GM21529 (cell line): ENCODE data around the gene C1QL2.

ENCODE experiments used
- ATAC-seq: cut with Tn5 transposase; IDR thresholded peaks from one replicate; pipeline ENCODE4 v1.9.1; 2021; ENCODE audit not compliant: unreplicated experiment

Gene C1QL2

DNA sequence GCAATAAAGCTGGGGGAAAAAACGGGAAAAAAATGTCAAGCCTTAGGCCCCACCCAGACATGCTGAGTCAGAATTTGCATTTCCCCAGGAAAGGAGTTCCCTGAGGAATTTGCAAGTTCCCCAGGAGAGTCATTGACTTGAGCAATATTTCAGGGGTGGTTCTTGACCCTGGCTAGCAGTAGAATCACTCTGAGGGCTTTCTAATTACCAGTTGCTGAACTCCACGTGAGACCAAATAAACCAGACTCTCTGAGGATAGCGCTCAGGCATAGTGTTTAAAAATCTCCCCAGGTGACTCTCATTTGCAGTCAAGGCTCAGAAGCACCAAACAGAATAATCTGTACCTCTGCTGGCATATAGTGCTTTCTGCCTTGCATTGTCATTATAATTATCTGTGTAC lies 48.7 kb downstream of the C1QL2 start:
- ATAC-seq = no peak

DNA sequence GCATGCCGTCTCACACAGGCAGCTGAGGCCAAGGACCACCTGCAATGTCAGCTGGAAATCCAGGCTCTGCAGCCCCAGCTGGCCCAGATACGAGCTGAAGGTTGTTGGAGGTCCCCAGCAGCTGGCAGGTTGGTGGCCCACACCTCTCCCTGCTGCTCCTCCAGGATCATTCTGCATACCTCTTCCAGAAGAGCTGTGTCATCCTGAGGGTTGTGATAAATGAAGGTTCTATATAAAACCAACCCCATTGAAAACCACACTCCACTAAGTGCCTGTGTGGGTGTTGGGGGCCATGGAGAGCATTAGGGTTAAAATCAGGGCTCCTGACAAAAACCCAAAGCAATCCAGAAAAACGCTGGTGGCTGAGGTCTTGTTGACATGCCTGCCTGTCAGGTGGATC lies 50.4 kb downstream of the C1QL2 start:
- no peak for ATAC-seq

DNA sequence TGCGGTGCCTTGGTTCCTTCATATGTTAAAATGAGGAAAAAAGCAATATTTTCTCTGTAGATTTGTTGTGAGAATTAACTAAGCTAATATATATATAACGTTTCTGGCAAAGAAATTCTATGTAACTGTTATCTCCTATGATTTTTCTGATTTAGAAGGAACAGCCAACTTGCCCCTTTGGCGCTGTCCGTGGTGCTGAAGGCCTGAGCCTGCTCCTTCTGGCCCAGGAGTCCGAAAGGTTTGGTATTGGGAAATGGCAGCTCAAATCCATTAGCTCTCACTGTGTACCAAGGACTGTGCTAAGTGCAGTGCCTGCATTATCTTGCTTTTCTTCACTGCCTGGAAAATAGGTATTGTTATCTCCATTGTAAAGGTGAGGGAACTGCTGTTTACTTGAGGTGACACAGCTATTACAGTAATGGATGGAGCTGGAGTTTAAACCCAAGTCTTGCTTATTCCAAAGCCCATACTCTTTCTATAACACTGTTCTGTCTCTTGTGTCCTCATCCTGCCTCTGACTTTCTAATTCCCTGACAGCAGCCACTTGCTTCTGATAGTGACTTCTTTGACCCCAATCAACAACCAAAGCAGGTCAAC lies 52.2 kb downstream of the C1QL2 start:
- no peak for ATAC-seq
